Measurements from ENCODE around the gene ARID1B.

- TF ChIP-seq CTCF (IDR thresholded peaks at IDR 0.05) (no peak), REST (IDR thresholded peaks at IDR 0.05; ENCODE audit: insufficient read depth in 1 of 2, low read depth in 2 of 2, low read length in 1 of 2) (no peak), POLR2AphosphoS5 (IDR thresholded peaks at IDR 0.05; ENCODE audit: low read depth, low read length) (no peak), SIN3A (IDR thresholded peaks at IDR 0.05; ENCODE audit: borderline replicate concordance, insufficient read depth, low read depth, low read length) (no peak)
These were observed 344.7 kb downstream of the ARID1B start for GRCh38 chr6:157121897-157122296.
